BJ (cell line): ENCODE data around the gene RHO. TPM values are rescaled to one million over a fixed set of nuclear protein-coding genes. Genes with fewer than 3 reads are reported as not detected.
A peak's percentile ranks its signal among the peaks of the same experiment; 100 is the strongest.

Experiments used
- CTCF ChIA-PET: fragments of 350-600 bp; formaldehyde crosslinking; extraction: SDS; loops from one replicate; lab custom pipeline; 2021; ENCODE audit warnings: antibody characterized with exemption, inconsistent platforms; lab: Yijun Ruan, JAX
- POLR2A ChIA-PET: fragments of 300-600 bp; sonication (Branson Sonifier 250); formaldehyde crosslinking; extraction: SDS; loops from one replicate; lab custom pipeline; 2021; ENCODE audit warnings: antibody characterized with exemption; lab: Charles Lee
- DNase-seq: peaks from one replicate; pipeline ENCODE4 v3.0.0-alpha.2; 2011; ENCODE audit warnings: low read depth
- H3K27me3 ChIP-seq: 2 replicates; pipeline ENCODE4 v1.6.0; 2011; ENCODE audit warnings: low read length; ENCODE audit not compliant: control insufficient read depth, insufficient read depth
- H3K36me3 ChIP-seq: 2 replicates; pipeline ENCODE4 v1.5.1; 2011; ENCODE audit warnings: low read length; ENCODE audit not compliant: control insufficient read depth, insufficient read depth
- H3K4me3 ChIP-seq: 2 replicates; pipeline ENCODE4 v1.5.1; 2011; ENCODE audit warnings: low read depth, mild to moderate bottlenecking, control low read depth, low read length
- CTCF ChIP-seq: IDR thresholded peaks from 2 replicates; pipeline ENCODE4 v1.5.1; 2011; ENCODE audit warnings: low read depth, mild to moderate bottlenecking, control low read depth, inconsistent platforms, low read length, moderate library complexity; ENCODE audit not compliant: insufficient read depth
- polyA plus RNA-seq: library from polyadenylated mRNA; depleted of rRNA; stranded (reverse); fragments of >200 nt; gene quantifications from 2 replicates; pipeline ENCODE4 v1.2.3, GENCODE V29; 2011

RHO gene
- polyA plus RNA-seq, 1 experiment: not detected

GRCh38 chr3:129555616-129556357 is 27.3 kb downstream of the RHO start:
- CTCF ChIA-PET: interaction anchor here (1.4 to 2.0 kb wide), 2 partner anchors 26 to 66 kb away, joined by 3 to 6 read pairs; no protein-coding TSS in a partner anchor
- Histone ChIP-seq H3K36me3 (peaks cover 22% of the 10 kb centered on the region), H3K4me3 (no peak overlapping the region), H3K27me3 (no peaks in the 10 kb centered on the region)
- POLR2A ChIA-PET: no interaction called here
- DNase-seq: no peak
- TF ChIP-seq CTCF: no peak

- H3K36me3 ChIP-seq: peaks cover 22% of the 10 kb centered on the region
- DNase-seq: no peak
- ChIA-PET POLR2A (no interaction called here), CTCF (no interaction called here)
- no peak overlapping the region for H3K4me3 ChIP-seq
- H3K27me3 ChIP-seq: no peaks in the 10 kb centered on the region
- TF ChIP-seq CTCF: no peak
Measured at GRCh38 chr3:129556358-129556695, 27.9 kb downstream of the RHO start.

- no peaks in the 10 kb centered on the region for H3K27me3 ChIP-seq
- no peak overlapping the region for H3K4me3 ChIP-seq
- no peak for TF ChIP-seq CTCF
- ChIA-PET CTCF (interaction anchor here (0.7 to 0.9 kb wide), 2 partner anchors 65 to 67 kb away, joined by 4 read pairs; no protein-coding TSS in a partner anchor), POLR2A (no interaction called here)
- DNase-seq: no peak
- peaks cover 22% of the 10 kb centered on the region for H3K36me3 ChIP-seq
Measured at GRCh38 chr3:129556890-129557547, 28.6 kb downstream of the RHO start.

- ChIA-PET POLR2A (no interaction called here), CTCF (interaction anchor here (0.7 to 0.9 kb wide), 2 partner anchors 65 to 67 kb away, joined by 4 read pairs; no protein-coding TSS in a partner anchor)
- Histone ChIP-seq H3K4me3 (no peak overlapping the region), H3K27me3 (no peaks in the 10 kb centered on the region), H3K36me3 (peaks cover 24% of the 10 kb centered on the region)
- TF ChIP-seq CTCF: no peak
- DNase-seq: peak; percentile 78
Measured at GRCh38 chr3:129557548-129557894, 29.1 kb downstream of the RHO start.

- no peak for DNase-seq
- H3K4me3 ChIP-seq: no peak overlapping the region
Measured at GRCh38 chr3:129558081-129558771, 29.8 kb downstream of the RHO start.

More at GRCh38 chr3:129558081-129558771, 29.8 kb downstream of the RHO start:
- Histone ChIP-seq H3K27me3 (no peaks in the 10 kb centered on the region), H3K36me3 (peaks cover 28% of the 10 kb centered on the region)
- ChIA-PET POLR2A (interaction anchor here (0.6 kb wide), 1 partner anchor 9 kb away, joined by 3 read pairs; no protein-coding TSS in a partner anchor), CTCF (interaction anchor here (0.8 to 1.3 kb wide), 4 partner anchors 11 to 91 kb away, joined by 3 to 4 read pairs (median 4); no protein-coding TSS in a partner anchor)
- no peak for TF ChIP-seq CTCF
